ENCODE measurements around the gene DOCK8.
A peak's percentile ranks its signal among the peaks of the same experiment; 100 is the strongest.

DNA sequence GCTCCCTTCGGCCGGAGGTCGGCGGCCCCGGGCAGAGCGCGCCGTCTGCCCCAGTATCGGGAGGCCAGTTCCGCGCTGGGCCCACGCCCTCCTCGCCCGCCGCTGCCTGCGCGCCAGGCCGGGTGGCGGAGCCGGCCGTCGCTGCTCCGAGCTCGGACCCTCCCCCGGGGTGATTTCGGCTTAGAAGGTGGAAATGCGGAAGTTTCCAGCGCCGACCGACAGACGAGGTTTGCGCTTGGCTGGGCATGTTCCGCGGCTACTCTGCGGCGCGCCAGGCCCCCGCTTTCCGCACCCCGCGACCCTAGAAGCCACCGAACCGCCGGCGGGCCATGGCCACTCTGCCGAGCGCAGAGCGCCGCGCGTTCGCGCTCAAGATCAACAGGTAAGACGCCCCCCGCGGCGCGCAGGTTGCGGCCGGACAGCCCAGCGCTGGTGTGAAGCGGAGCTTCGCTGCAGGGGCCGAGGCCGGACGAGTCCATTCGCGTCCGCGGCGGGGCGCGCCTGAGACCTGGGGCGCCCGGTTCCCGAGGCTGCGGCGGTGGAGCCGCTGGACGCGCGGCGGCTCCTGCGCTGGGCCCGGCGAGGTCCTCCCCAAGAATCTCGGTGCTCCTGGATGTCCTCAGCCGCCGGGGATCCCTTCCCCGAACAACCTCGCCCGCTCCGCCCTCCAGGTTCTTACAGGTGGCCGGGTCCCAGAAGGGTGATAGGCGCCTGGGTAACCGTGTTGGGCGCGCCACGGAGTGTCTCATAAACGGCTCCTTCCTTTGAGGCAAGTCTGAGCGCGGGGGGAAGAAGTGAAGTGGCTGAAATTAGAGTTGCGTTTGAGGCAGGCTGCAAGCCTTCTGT is at the start of gene DOCK8:
- TF ChIP-seq POLR2A (IDR thresholded peaks at IDR 0.05): no peak
- TF ChIP-seq CTCF (IDR thresholded peaks at IDR 0.05): peak in 2 of 3 experiments; percentile 15 to 54
